Neural cell (in vitro differentiated cells): ENCODE results near the gene DCK. TPM values are rescaled to one million over a fixed set of nuclear protein-coding genes. Genes with fewer than 3 reads are reported as not detected.

ENCODE experiments used
- H2AFZ ChIP-seq: fragments of 200-600, 300-800 bp; sonication (generic), shearing (Covaris generic); 2 replicates; pipeline ENCODE4 v1.6.0; 2014; ENCODE audit warnings: low read depth, mild to moderate bottlenecking, antibody characterized with exemption, low read length, moderate library complexity
- H3F3A ChIP-seq: fragments of 200-600 bp; shearing (Covaris generic); 2 replicates; pipeline ENCODE4 v1.6.1; 2016; ENCODE audit warnings: mild to moderate bottlenecking, moderate library complexity, mixed read lengths, antibody characterized with exemption, low read length; ENCODE audit not compliant: insufficient read depth, poor library complexity, severe bottlenecking
- H3K27ac ChIP-seq: fragments of 200-600, 300-800 bp; sonication (generic), shearing (Covaris generic); 2 replicates; pipeline ENCODE4 v1.5.1; 2014; ENCODE audit warnings: mild to moderate bottlenecking, low read length, moderate library complexity
- H3K27me3 ChIP-seq: fragments of 300-800, 200-600 bp; sonication (generic), shearing (Covaris generic); 2 replicates; pipeline ENCODE4 v1.6.0; 2014; ENCODE audit warnings: mild to moderate bottlenecking, low read depth, low read length, moderate library complexity; ENCODE audit not compliant: insufficient read depth
- H3K36me3 ChIP-seq: fragments of 300-800, 200-600 bp; sonication (generic), shearing (Covaris generic); 2 replicates; pipeline ENCODE4 v1.5.1; 2014; ENCODE audit warnings: mild to moderate bottlenecking, antibody characterized with exemption, low read length, moderate library complexity; ENCODE audit not compliant: insufficient read depth
- H3K4me2 ChIP-seq: fragments of 300-800, 200-600 bp; sonication (generic), shearing (Covaris generic); 2 replicates; pipeline ENCODE4 v1.6.0; 2014; ENCODE audit warnings: mild to moderate bottlenecking, low read length
- H3K4me3 ChIP-seq: fragments of 300-800, 200-600 bp; sonication (generic), shearing (Covaris generic); 2 replicates; pipeline ENCODE4 v1.5.1; 2014; ENCODE audit warnings: mild to moderate bottlenecking, low read length, moderate library complexity
- H3K79me2 ChIP-seq: fragments of 200-600 bp; shearing (Covaris generic); replicated peaks from 2 replicates; pipeline ENCODE4 v1.6.0; 2014; ENCODE audit warnings: mild to moderate bottlenecking, low read length, moderate library complexity; ENCODE audit not compliant: insufficient read depth
- H3K9ac ChIP-seq: fragments of 300-800, 200-600 bp; sonication (generic), shearing (Covaris generic); 2 replicates; pipeline ENCODE4 v1.6.1; 2016; ENCODE audit warnings: mild to moderate bottlenecking, low read length, mixed read lengths
- H3K9me2 ChIP-seq: fragments of 200-600 bp; shearing (Covaris generic); 2 replicates; pipeline ENCODE4 v1.6.1; 2016; ENCODE audit warnings: mild to moderate bottlenecking, low read length, mixed read lengths; ENCODE audit not compliant: insufficient read depth
- H3K9me3 ChIP-seq: fragments of 200-600, 300-800 bp; sonication (generic), shearing (Covaris generic); 2 replicates; pipeline ENCODE4 v1.6.1; 2016; ENCODE audit warnings: mild to moderate bottlenecking, mixed run types, low read length, moderate library complexity, mixed read lengths
- H4K20me1 ChIP-seq: fragments of 200-600 bp; shearing (Covaris generic); 2 replicates; pipeline ENCODE4 v1.6.1; 2016; ENCODE audit warnings: mild to moderate bottlenecking, mixed run types; ENCODE audit not compliant: insufficient read depth
- EP300 ChIP-seq: fragments of 450-650 bp; conservative IDR thresholded peaks from 2 replicates; pipeline ENCODE4 v1.6.1; 2014; ENCODE audit warnings: antibody characterized with exemption, mild to moderate bottlenecking, moderate library complexity; ENCODE audit not compliant: poor library complexity, severe bottlenecking
- EZH2 ChIP-seq: fragments of 200-600, 300-800 bp; shearing (Covaris generic), sonication (generic); IDR thresholded peaks from 2 replicates; pipeline ENCODE4 v1.6.1; 2014; ENCODE audit warnings: antibody characterized with exemption, low read length, borderline replicate concordance, mild to moderate bottlenecking; ENCODE audit not compliant: insufficient read depth, poor library complexity, severe bottlenecking
- MXI1 ChIP-seq: fragments of 450-650 bp; conservative IDR thresholded peaks from 2 replicates; pipeline ENCODE4 v1.6.1; 2014; ENCODE audit warnings: antibody characterized with exemption, mild to moderate bottlenecking; ENCODE audit not compliant: poor library complexity, severe bottlenecking
- POLR2AphosphoS5 ChIP-seq: IDR thresholded peaks from 2 replicates; pipeline ENCODE4 v1.6.1; 2012
- RAD21 ChIP-seq: fragments of 450-650 bp; conservative IDR thresholded peaks from 2 replicates; pipeline ENCODE4 v1.6.1; 2014; ENCODE audit warnings: antibody characterized with exemption, mild to moderate bottlenecking, moderate library complexity
- SMC3 ChIP-seq: fragments of 450-650 bp; conservative IDR thresholded peaks from 2 replicates; pipeline ENCODE4 v1.6.1; 2014; ENCODE audit warnings: antibody characterized with exemption, mild to moderate bottlenecking, moderate library complexity; ENCODE audit not compliant: poor library complexity
- TAF1 ChIP-seq: IDR thresholded peaks from 2 replicates; pipeline ENCODE4 v1.6.1; 2012; ENCODE audit warnings: low read depth
- polyA plus RNA-seq: library from polyadenylated mRNA; depleted of rRNA; stranded (reverse); fragments of >200 nt; gene quantifications from 2 replicates; pipeline ENCODE4 v1.2.3, GENCODE V29; 2014
- TF ChIP-seq, protein P1 (sequence below): IDR thresholded peaks from 2 replicates; pipeline ENCODE4 v1.6.1; 2012; ENCODE audit warnings: borderline replicate concordance
- TF ChIP-seq, protein P2 (sequence below): fragments of 450-650 bp; IDR thresholded peaks from 2 replicates; pipeline ENCODE4 v1.5.1; 2014; ENCODE audit warnings: antibody characterized with exemption, mild to moderate bottlenecking, moderate library complexity; ENCODE audit not compliant: poor library complexity, severe bottlenecking

DCK gene
- polyA plus RNA-seq, 1 donor from 2014 or later = 147 TPM

DNA sequence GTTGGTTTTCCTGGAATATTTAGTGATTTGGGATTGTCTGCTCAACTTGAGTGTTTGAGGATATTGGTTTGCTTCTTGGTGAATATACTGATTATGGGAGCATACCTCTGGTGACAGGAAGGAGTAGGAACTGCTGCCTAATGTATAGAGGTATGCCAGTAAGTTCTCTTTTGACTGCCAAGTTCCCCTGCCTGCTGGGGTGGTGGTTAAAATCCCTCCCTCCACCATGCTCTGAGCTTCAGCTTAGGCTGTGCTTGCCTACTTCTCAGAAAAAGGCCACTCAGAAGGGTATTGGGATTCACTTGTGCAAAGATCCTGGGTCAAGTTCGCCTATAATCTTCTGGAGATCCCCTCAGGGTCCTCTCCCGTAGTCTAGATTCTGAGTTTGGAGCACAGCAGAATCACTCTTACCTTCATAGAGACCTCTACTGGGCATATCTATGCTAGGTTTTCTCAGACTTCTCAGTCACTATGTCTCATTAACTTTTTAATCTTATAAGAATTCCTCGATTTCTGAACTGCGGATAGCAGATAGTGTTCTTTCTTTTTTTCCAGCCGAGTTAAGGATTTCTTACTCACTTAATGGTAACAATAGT lies 44.7 kb upstream of the DCK start:
- no peaks in the 10 kb centered on the region for H3F3A ChIP-seq
- H4K20me1 ChIP-seq = no peaks in the 10 kb centered on the region
- H3K9me3 ChIP-seq = no peaks in the 10 kb centered on the region
- H3K4me2 ChIP-seq = no peak overlapping the region
- H3K27me3 ChIP-seq = no peaks in the 10 kb centered on the region
- no peaks in the 10 kb centered on the region for H3K9me2 ChIP-seq
- TF ChIP-seq POLR2AphosphoS5 (no peak), MXI1 (no peak), RAD21 (no peak), EP300 (no peak), SMC3 (no peak), TAF1 (no peak), EZH2 (no peak)
- TF ChIP-seq, protein P1, sequence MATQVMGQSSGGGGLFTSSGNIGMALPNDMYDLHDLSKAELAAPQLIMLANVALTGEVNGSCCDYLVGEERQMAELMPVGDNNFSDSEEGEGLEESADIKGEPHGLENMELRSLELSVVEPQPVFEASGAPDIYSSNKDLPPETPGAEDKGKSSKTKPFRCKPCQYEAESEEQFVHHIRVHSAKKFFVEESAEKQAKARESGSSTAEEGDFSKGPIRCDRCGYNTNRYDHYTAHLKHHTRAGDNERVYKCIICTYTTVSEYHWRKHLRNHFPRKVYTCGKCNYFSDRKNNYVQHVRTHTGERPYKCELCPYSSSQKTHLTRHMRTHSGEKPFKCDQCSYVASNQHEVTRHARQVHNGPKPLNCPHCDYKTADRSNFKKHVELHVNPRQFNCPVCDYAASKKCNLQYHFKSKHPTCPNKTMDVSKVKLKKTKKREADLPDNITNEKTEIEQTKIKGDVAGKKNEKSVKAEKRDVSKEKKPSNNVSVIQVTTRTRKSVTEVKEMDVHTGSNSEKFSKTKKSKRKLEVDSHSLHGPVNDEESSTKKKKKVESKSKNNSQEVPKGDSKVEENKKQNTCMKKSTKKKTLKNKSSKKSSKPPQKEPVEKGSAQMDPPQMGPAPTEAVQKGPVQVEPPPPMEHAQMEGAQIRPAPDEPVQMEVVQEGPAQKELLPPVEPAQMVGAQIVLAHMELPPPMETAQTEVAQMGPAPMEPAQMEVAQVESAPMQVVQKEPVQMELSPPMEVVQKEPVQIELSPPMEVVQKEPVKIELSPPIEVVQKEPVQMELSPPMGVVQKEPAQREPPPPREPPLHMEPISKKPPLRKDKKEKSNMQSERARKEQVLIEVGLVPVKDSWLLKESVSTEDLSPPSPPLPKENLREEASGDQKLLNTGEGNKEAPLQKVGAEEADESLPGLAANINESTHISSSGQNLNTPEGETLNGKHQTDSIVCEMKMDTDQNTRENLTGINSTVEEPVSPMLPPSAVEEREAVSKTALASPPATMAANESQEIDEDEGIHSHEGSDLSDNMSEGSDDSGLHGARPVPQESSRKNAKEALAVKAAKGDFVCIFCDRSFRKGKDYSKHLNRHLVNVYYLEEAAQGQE = no peak
- TF ChIP-seq, protein P2, sequence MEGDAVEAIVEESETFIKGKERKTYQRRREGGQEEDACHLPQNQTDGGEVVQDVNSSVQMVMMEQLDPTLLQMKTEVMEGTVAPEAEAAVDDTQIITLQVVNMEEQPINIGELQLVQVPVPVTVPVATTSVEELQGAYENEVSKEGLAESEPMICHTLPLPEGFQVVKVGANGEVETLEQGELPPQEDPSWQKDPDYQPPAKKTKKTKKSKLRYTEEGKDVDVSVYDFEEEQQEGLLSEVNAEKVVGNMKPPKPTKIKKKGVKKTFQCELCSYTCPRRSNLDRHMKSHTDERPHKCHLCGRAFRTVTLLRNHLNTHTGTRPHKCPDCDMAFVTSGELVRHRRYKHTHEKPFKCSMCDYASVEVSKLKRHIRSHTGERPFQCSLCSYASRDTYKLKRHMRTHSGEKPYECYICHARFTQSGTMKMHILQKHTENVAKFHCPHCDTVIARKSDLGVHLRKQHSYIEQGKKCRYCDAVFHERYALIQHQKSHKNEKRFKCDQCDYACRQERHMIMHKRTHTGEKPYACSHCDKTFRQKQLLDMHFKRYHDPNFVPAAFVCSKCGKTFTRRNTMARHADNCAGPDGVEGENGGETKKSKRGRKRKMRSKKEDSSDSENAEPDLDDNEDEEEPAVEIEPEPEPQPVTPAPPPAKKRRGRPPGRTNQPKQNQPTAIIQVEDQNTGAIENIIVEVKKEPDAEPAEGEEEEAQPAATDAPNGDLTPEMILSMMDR = no peak
- no peak overlapping the region for H3K27ac ChIP-seq
- H3K79me2 ChIP-seq = peaks cover 32% of the 10 kb centered on the region
- no peak overlapping the region for H3K9ac ChIP-seq
- H2AFZ ChIP-seq = no peak overlapping the region
- H3K36me3 ChIP-seq = no peaks in the 10 kb centered on the region
- no peak overlapping the region for H3K4me3 ChIP-seq

DNA sequence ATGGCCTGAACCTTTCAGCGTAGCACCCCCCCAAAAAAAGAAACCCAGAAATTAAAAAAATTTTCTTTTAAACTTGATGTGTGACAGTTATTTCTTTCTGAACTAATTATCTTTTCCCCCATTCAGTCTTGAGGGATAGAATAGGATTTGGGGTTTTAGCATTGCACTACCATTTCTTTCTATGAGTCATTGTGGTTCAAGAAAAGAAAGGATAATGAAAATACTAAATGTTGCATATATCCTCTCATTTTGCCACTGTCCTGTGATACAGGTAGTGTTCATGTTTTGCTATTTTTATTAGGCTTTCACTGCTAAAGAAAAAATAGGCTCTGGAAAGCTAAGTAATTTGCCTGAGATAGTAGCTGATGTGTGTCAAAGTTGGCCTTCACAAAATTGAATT lies 39.4 kb upstream of the DCK start:
- no peak overlapping the region for H3K9ac ChIP-seq
- H3K4me2 ChIP-seq = no peak overlapping the region
- H3K9me2 ChIP-seq = no peaks in the 10 kb centered on the region
- H3K4me3 ChIP-seq = no peak overlapping the region
- no peak overlapping the region for H3K27ac ChIP-seq
- H3K79me2 ChIP-seq = peaks cover 11% of the 10 kb centered on the region
- H3K27me3 ChIP-seq = no peaks in the 10 kb centered on the region
- no peaks in the 10 kb centered on the region for H3K36me3 ChIP-seq
- no peaks in the 10 kb centered on the region for H3K9me3 ChIP-seq
- no peaks in the 10 kb centered on the region for H3F3A ChIP-seq
- no peak overlapping the region for H2AFZ ChIP-seq
- no peak for TF ChIP-seq EP300
- no peak for TF ChIP-seq MXI1
- TF ChIP-seq POLR2AphosphoS5 = no peak
- TF ChIP-seq, protein P2 = no peak
- TF ChIP-seq TAF1 = no peak
- TF ChIP-seq EZH2 = no peak
- TF ChIP-seq, protein P1 = no peak
- TF ChIP-seq SMC3 = no peak
- TF ChIP-seq RAD21 = no peak
- H4K20me1 ChIP-seq = no peaks in the 10 kb centered on the region
